ENCODE measurements around the gene TMEM101.
"Not testable (repeated sequence)": the region's sequence is repeated elsewhere in the genome, so short reads cannot be mapped to it uniquely, and the experiment has no call there.

TMEM101 gene

DNA sequence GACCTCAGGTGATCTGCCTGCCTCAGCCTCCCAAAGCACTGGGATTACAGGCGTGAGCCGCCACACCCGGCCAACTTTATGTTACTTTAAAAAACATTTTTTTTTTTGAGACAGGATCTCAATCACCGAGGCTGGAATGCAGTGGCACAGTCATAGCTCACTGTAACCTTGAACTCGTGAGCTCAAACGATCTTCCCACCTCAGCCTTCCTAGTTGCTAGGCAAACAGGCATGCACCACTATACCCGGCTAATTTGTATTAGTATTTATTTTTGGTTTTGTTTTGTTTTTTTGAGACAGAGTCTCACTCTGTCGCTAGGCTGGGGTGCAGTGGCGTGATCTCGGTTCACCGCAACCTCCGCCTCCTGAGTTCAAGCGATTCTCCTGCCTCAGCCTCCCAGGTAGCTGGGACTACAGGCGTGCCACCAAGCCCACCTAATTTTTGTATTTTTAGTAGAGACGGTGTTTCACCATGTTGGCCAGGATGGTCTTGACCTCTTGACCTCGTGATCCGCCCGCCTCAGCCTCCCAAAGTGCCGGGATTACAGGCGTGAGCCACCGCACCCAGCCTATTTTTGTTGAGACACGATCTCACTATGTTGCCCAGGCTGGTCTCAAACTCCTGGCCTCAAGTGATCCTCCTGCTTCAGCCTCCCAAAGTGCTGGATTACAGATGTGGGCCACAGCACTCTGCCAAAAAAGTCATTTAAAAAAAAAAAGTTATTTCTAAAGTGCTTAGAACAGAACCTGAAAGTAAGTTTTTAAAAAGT lies 42.1 kb downstream of the TMEM101 start:
- DNase-seq: not testable (repeated sequence)

DNA sequence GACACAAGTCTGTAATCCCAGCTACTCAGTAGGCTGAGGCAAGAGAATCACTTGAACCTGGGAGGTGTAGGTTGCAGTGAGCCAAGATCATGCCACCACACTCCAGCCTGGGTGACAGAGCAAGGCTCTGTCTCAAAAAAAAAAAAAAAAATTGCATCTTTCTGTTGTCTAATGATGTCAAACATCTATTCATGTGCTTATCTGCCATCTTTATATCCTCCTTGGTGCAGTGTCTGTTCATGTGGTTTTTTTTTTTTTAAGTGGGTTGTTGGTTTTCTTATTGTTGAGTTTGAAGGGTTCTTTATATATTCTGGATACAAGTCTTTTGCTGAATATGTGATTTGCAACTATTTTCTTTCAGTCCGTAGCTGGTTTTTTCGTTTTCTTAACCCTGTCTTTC lies 43.3 kb downstream of the TMEM101 start:
- DNase-seq: not testable (repeated sequence)

DNA sequence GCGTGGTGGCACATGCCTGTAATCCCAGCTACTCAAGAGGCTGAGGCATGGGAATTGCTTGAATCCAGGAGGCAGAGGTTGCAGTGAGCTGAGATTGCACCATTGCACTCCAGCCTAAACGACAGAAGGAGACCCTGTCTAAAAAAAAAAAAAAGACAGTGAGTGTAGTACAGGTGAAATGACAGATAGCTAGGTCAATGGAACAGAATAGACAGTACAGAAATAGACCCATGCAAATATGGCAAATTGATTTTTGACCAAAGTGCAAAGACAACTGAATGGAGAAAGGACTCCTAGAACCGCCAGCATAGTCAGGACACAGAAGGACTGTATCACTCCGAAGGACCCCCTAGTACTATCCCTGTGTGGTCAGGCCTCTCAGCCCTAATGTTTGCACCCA lies 44.4 kb downstream of the TMEM101 start:
- no peak for DNase-seq

DNA sequence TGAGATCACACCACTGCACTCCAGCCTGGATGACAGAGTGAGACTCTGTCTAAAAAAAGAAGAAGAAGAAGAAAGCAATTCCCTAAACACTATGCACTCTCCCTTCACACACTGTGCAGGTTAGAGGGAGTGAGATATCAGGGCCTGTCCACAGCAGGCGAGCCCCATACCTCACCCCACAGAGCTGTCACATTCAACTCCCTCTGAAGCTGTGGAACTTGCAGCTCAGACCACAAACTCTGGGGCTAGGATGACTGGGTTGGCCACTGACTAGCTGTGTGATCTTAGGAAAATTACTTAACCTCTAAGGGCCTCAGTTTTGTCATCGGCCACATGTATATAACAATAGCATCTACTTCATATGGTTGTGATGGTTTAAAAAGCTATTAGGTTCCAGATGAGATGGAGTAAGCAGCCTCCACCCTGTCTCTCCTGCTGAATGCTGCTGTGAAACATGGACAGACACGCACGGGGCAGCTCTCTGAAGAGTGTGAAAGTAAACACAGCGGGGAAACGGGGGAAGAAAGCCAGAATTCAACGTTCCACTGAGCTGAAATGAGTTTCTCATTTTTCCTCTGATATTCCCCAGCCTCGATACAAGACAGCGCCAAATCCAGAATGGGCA lies 47.4 kb downstream of the TMEM101 start:
- DNase-seq: no peak

DNA sequence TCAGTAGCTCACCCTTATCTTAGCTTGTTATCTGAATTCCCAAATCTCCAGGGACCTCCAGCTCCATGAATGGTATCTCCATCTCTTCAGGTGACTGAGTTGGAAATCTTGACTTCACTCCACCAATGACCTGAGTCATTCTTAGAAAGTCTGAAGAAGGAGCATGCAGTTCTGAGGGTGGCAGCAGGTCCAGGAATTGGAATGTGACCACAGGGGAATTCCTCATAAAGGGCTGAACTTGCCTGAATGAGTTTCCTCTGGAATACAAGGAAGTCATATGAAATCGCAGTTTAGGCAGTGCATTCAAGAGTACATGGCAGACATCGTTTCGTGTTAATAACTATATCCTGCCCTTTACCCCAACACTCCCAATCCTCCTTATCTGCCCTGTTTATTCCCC lies 48.5 kb downstream of the TMEM101 start:
- no peak for DNase-seq

DNA sequence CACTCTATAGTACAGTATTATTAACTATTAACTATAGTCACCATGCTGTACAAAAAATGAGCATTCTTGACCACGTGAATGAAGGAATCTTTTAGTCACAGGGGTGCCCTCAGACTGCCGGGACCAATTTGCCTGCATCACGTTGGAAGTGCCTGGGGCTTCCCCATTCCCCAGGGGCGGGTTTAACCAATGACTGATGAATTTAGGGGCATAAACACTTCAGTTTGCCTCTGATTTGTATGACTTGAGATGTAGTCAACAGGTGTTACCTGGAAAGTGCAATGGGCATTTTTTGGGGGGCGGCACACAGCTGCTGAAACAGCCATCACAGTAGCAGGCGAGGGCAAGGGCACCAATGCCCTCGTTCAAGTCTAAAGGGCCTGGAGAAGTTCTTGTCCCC lies 52.3 kb downstream of the TMEM101 start:
- no peak for DNase-seq

DNA sequence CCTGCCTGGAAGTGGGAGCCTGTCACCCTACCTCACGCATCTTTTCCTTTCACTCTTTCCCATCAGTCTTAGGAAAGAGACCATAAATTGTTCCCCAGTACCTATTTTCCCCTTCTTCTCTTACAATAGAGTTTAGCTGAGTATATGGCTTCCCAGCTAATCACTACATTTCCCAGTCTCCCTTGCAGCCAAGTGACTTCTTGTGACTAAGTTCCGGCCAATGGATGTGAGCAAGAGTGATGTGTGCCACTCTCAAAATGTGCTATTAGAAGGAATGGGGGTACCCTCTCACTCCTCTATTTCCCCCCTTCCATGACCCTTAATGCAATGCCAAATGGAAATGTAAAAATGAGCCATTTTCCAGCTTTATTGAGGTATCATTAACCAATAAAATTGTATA lies 52.8 kb downstream of the TMEM101 start:
- no peak for DNase-seq

DNA sequence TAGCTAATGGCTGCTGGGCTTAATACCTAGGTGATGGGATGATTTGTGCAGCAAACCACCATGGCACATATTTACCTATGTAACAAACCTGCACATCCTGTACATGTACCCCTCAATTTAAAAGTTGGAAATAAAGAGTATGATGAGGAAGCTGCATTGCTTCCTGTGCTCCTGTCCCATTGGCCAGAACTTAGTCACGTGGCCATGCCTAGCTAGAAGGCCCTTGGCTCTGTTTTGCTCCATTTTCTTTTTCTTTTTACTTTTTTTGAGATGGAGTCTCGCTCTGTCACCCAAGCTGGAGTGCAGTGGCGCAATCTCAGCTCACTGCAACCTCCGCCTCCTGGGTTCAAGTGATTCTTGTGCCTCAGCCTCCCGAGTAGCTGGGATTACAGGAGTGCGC lies 53.5 kb downstream of the TMEM101 start:
- DNase-seq: not testable (repeated sequence)

All from NCI-H1930 (cell line).